SH-SY5Y (cell line): Measurements from ENCODE around the gene MT1G.

Source experiments
- GATA2 ChIP-seq: IDR thresholded peaks from 2 replicates; pipeline ENCODE4 v1.6.1; 2011; ENCODE audit warnings: mild to moderate bottlenecking, low read depth, low read length
- GATA3 ChIP-seq: IDR thresholded peaks from 2 replicates; pipeline ENCODE4 v1.6.1; 2011; ENCODE audit warnings: low read depth, mild to moderate bottlenecking, low read length, moderate library complexity

DNA sequence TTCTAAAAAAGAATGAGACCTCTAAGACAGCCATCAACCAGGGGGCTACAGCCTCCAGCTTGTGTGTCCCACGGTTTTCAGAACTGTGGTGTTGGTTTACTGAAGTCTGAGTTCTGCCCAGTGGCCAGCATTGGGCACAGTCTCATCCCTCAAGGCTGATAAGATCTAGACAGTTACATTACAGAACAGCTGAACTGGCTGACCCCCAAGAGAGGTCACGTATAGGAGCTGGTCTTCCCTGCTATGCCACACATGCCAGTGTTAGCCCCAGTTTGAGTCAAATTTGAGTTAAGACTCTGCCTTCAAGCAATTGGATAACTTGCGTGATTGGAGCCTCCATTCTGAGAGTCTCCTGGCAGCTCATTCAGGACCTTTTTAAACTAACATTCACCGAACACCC, 47.3 kb upstream of the MT1G start:
- TF ChIP-seq GATA2 (peak; percentile 76), GATA3 (peak; percentile 41; the same call in 1 of the 2 replicates)
